GM19035 (cell line): ENCODE measurements around the gene SELENOO.

Experiments
- ATAC-seq: cut with Tn5 transposase; IDR thresholded peaks from one replicate; pipeline ENCODE4 v1.9.1; 2021; ENCODE audit not compliant: unreplicated experiment

Gene SELENOO

DNA sequence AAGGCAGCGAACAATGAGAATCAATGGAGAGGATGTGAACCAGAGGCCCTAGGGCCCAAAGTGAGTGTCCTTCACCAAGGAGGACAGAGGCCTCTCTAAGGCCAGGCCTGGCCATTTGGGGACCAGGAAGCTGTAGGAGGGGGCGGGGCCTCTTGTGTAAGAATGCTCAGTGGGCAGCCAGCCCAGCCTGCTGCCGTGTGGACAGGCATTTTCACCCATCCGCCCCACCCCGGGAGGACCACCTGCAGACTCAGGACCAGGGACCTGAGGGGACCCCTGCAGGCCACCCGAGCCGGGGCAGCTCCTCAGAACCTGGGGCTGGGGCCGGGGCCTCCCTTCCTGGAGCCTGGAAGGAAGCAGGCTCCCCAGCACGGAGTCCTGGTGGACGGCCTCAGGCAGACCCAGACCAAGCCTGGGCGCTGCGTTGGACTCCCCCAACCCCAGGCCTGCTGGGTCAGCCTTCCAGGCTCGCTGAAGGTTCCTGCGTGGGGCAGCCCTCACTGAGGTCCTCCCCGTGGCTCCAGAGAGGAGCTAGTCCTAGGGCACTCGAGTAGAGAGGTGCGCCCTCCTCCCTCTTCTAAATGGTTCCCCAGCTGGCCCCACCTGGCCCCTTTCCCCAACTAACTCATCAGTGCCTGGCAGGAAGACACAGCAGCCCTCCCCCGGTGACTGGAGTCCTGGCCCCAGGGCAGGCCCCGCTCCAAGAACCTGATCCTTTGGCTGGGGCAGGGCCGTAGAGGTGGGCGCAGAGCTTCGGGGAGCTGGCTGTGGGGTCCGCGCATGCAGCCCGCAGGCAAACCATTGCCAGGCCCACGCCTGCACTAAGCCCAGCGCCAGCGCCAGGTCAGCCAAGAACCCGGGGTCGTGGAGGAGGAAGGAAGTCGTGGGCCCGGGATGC lies 16.6 kb upstream of the SELENOO start:
- ATAC-seq: no peak

- peak; percentile 29 for ATAC-seq
These were observed 15.9 kb upstream of the SELENOO start for GRCh38 chr22:50184902-50185374.

DNA sequence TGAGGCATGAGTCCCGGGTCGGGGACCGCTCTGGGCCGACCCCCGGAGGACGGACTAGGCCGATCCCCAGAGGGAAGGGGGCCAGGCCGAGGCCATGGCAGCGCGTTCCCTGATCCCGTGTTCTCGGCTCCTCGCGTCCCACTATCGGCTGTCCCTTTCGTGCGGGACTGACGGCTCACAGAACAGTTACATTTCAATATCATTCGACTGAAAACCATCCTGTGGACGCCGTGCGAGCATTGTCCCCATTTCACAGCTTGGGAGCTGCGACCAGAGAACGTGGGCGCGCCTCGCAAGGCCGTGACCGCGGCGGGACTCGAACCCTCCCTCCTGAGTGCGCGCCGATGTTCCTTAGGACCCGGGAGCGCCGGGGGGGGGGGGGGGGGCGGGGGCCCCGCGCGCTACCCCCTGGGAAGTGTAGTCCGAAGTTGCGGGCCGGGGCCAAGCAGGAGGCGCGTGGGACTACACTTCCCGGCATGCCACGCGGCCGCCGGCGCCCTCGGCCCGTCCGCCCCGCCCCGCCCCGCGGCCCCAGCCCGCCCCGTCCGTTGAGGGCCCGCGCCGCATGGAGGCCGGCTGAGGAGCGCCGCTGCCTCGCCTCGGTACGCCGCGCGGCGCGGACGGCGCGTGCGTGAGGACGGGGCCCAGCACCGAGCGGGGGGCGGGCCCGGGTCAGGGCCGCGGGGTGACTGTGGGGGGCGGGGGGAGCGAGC lies 15.3 kb upstream of the SELENOO start, which contains the start of gene TRABD:
Gene TRABD (plus strand): TSS at position 539 of the 713 bp plus-strand sequence. CDS start 7,148 bp downstream, outside the sequence.
- peak; percentile 42 for ATAC-seq

DNA sequence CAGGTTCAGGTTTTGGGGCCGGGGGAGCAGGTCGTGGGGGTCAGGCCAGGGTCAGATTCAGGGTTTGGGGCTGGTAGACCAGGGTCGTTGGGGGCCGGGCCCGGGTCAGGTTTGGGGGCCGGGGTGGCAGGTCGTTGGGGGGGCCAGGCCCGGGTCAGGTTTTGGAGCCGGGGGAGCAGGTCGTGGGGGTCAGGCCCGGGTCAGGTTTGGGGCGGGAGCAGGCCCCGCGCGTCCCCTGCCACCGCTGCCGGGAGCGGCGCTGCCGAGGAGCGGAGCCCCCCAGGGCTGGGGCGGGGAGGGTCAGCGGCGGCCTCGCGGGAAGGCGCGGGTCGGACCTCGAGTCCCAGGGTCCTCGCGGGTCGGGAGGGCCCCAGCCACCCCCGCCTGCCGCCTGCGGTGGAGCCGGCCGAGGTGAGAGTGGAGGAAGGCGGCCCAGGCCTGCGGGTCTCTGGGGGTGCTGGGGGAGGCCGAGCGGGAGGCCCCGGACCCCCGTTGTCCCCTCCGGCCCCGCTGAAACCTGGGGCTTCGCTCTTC lies 14.6 kb upstream of the SELENOO start:
- no peak for ATAC-seq

GRCh38 chr22:50186761-50187523 lies 13.9 kb upstream of the SELENOO start:
- ATAC-seq: no peak

- ATAC-seq: no peak
These were observed 12.5 kb upstream of the SELENOO start for GRCh38 chr22:50188356-50188755.

DNA sequence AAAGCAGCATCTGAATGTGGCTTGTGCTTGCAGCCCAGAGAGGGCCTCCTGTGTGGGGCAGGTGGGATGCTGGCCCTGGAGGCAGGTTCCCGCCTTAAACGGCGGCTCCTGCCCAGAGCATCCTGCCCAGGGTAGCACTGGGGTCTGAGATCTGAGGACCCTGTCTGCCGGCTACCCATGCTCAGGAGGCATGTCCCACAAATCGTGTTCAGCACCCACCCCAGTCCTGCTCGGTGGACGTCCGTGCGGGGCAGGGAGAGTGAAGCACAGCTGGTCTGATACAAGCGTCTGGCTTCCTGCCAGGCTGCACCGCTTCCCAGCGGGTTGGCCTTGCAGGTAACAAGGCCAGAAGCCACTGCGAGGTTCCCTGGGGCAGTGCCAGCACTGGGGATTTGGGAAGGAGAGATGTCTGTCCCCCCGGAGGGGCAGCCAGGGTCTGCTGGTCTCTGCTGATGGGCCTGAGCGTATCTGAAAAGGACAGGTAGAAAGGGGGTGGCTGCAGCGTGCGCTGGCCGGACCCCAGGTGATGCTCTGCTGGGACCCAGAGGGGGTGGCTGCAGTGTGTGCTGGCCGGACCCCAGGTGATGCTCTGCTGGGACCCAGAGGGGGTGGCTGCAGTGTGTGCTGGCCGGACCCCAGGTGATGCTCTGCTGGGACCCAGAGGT lies 11.5 kb upstream of the SELENOO start:
- ATAC-seq: no peak

DNA sequence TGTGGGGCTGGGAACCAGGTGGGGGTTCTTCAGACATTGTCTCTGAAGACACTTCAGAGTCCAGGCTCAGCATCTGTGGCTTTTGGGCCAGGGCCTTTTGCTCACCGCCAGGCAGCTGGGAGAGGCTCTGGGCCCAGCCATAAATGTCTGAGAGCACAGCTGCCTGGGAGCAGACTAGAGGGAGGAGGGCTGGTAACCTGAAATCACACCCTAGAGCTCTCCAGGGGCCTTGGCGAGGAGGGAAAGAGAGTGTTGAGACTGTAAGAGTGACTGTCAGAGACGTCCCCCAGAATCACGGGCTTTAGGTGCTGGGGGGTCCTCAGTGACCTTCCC lies 11.0 kb upstream of the SELENOO start:
- no peak for ATAC-seq

DNA sequence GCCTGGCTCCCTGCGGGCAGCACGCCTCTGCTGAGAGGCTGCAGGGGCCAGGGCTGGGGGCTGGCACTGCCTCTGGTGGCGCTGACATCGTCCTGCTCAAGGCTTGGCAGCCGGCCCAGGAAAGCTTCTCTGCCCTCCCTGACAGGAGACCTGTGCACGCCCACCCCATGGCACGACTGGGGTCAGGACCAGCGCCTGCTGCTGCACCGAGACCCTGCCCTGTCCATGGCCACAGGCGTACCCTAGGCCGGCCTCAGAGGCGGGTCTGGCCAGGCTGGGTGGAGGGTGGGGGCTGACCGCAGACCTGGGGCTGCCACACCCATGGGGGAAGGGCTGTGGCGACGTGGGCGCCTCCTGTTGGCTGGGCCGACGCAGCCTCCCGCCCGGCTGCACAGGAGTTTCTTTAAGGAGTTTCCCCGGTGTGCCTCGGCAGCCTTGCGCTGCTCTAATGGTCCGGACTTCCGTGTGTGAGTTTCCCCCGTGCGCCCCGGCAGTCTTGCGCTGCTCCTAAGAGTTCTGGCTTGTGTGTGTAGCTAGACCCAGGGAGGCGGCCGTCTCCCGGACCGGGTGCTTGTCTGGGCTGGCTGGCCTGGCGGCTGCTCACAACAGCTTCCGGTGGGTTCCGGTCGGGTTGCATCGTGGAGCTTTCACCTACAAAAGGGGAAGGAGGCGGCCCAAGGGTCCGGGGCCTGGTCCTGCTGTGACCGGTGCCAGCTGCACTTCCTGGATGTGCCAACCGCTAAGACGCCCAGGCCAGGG lies 10.4 kb upstream of the SELENOO start:
- peak; percentile 39 for ATAC-seq

- ATAC-seq: peak; percentile 20
These were observed 9.7 kb upstream of the SELENOO start for GRCh38 chr22:50190941-50191741.

GRCh38 chr22:50192436-50193204 lies 8.2 kb upstream of the SELENOO start:
- no peak for ATAC-seq

GRCh38 chr22:50193621-50194020 lies 7.2 kb upstream of the SELENOO start:
- no peak for ATAC-seq

GRCh38 chr22:50194037-50194805 lies 6.6 kb upstream of the SELENOO start:
- no peak for ATAC-seq

DNA sequence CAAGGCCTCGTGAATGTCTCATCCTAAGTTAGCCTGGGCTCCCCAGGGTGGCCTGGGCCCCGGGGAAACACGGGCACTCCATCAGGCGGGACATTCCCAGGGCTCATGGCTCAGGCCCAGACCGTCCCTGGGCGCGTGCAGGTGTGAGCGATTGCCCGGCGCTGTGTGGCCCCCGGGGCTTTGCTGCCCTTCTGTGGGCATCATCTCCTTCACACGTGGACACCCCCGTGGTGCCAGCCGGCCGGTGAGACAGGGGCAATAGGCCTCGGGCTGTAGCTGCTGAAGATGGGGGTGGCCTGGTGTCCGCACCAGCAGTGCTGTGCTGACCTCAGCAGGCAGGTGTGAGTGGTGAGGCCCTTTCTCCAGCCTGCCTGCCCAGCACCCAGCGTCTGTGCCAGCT lies 4.6 kb upstream of the SELENOO start:
- no peak for ATAC-seq

DNA sequence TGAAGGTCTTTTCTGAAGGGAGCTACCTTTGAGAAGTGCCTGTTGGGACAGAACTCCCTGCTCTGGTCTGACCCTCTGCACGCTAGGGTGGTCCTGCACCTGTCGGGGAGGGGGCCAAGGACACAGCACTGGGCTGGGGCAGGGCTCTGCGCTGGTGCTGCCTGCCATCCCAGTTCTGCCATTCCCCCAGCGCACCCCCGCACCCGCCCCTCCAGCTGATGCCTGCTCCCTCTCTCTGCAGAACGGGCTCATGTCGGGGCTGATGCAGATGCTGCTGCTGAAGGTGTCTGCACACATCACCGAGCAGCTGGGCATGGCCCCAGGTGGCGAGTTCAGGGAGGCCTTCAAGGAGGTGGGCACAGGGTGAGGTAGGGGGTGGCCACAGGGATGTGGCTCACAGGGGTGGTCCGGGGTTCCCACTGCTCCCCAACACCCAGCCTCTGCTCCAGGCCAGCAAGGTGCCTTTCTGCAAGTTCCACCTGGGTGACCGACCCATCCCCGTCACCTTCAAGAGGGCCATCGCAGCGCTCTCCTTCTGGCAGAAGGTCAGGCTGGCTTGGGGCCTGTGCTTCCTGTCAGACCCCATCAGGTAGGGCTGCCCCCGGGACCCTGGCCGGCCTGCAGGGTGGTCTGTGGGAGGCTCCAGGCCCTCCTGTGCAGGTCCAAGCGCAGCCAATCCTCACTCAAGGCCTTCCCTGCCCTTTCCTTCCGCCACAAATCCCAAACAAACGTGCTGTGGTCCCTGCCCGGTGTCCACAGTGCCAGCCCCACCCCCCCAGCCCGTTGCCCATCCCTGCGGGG lies 3.6 kb upstream of the SELENOO start:
- ATAC-seq: no peak

DNA sequence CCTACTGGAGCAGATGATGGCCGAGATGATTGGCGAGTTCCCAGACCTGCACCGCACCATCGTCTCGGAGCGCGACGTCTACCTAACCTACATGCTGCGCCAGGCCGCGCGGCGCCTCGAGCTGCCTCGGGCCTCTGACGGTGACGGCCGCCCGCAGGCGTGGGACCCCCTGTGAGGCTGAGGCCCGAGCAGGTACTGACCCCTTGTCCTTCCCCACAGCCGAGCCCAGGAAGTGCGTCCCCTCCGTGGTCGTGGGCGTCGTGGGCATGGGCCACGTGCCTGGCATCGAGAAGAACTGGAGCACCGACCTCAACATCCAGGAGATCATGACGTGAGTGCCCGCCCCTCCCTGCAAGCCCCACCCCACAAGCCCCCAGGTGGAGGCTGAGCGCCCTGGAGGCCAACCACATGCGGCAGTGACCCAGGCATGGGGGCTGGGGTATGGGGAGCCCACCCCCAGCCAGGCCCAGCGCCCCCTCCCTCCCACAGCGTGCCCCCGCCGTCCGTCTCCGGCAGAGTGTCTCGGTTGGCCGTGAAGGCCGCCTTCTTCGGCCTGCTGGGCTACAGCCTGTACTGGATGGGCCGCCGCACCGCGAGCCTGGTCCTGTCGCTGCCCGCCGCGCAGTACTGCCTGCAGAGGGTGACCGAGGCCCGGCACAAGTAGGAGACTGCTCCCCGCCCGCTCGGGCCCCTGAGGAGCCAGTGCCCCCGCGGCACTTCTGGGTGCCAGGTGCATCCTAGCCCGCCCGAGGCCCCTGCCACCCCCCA lies 2.8 kb upstream of the SELENOO start:
- ATAC-seq: no peak
